T-helper 2 cell treated with Interferon-gamma antibody and Interleukin-4, amounts not matched to agents 100 ng/mL and 5 ng/mL, for 36 hours (primary cell): Measurements from ENCODE around the gene CNPY1. TPM values are rescaled to one million over a fixed set of nuclear protein-coding genes. Genes with fewer than 3 reads are reported as not detected.

Experiments
- intact Hi-C: fragments of 100-400 bp; cut with micrococcal nuclease; formaldehyde crosslinking; loops from one replicate; pipeline ENCODE4 v1.15.1; 2023
- total RNA-seq: library from RNA; stranded (reverse); gene quantifications from 2 replicates; pipeline ENCODE4 v1.2.3, GENCODE V29; 2022

CNPY1 gene
- total RNA-seq, 1 donor from 2014 or later = not detected

GRCh38 chr7:155457544-155458110 lies 88.7 kb downstream of the CNPY1 start:
- intact Hi-C loops = loop anchor here (2.0 kb wide), 1 partner anchor 83 kb away; no protein-coding TSS in a partner anchor

GRCh38 chr7:155456738-155457543 lies 89.4 kb downstream of the CNPY1 start:
- intact Hi-C loops = no loop called here

GRCh38 chr7:155455776-155456737 lies 90.3 kb downstream of the CNPY1 start:
- intact Hi-C loops = no loop called here

GRCh38 chr7:155455132-155455693 lies 91.1 kb downstream of the CNPY1 start:
- intact Hi-C loops = no loop called here

GRCh38 chr7:155454183-155455112 lies 91.9 kb downstream of the CNPY1 start:
- intact Hi-C loops = loop anchor here (5.0 kb wide), 1 partner anchor 1548 kb away; no protein-coding TSS in a partner anchor

GRCh38 chr7:155453296-155454182 lies 92.8 kb downstream of the CNPY1 start:
- intact Hi-C loops = loop anchor here (5.0 kb wide), 1 partner anchor 1549 kb away; no protein-coding TSS in a partner anchor

- intact Hi-C loops = loop anchor here (5.0 kb wide), 1 partner anchor 1550 kb away; no protein-coding TSS in a partner anchor
These were observed 93.7 kb downstream of the CNPY1 start for GRCh38 chr7:155452505-155453295.

GRCh38 chr7:155451840-155452239 lies 94.5 kb downstream of the CNPY1 start:
- intact Hi-C loops = loop anchor here (2.0 to 5.0 kb wide), 3 partner anchors 15 to 1550 kb away; no protein-coding TSS in a partner anchor

Other genes with a start within 250 kb of the CNPY1 start
- 105 and 114 TPM in 2 replicates for gene INSIG1, start 248.7 kb downstream of the CNPY1 start, total RNA-seq
- not detected in 2 replicates for gene EN2, start 88.4 kb downstream of the CNPY1 start, total RNA-seq
- gene RBM33, start 98.1 kb upstream of the CNPY1 start, total RNA-seq = 77.0 and 78.4 TPM in 2 replicates